ENCODE results near the gene GUCY1A1. TPM values are rescaled to one million over a fixed set of nuclear protein-coding genes. Genes with fewer than 3 reads are reported as not detected.
A peak's percentile ranks its signal among the peaks of the same experiment; 100 is the strongest.

Gene GUCY1A1
- total and polyA plus RNA-seq, 4 donors, result 20.2 to 81.9 (median 68.2) TPM

DNA sequence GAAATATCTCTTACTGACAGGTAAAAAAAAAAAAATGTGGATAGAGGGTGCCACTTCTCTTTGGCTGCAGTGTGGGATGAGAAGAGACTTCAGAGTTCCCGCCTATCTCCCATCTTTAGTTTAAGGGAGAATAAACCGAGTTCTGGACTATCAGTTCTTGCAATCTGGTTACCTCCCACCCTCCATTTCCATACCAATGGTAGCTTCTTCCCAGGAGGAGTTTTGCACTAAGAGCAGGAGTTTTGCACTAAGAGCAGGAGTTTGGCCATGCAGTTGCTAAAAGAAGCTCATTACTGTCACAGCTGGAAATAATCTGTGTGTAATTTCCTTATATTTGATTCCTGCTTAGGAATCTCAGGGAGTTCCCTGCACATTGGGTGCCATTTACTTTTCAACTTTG lies 81.4 kb downstream of the GUCY1A1 start:
- ATAC-seq (ENCODE audit: low FRiP score) (no peak), DNase-seq (no peak)
- Histone ChIP-seq H3K27ac (ENCODE audit: low read depth in 1 of 2, low read length in 2 of 2) (no peak overlapping the region), H3K4me3 (ENCODE audit: low read length in 2 of 2) (no peak overlapping the region), H3K27me3 (ENCODE audit: control insufficient read depth in 1 of 2, insufficient read depth in 2 of 2, low read length in 1 of 2) (no peaks in the 10 kb centered on the region), H3K9me3 (ENCODE audit: control insufficient read depth, low read length) (no peaks in the 10 kb centered on the region), H3K4me1 (ENCODE audit: control insufficient read depth in 1 of 2, insufficient read depth in 2 of 2, low read length in 2 of 2) (no peaks in the 10 kb centered on the region), H3K36me3 (ENCODE audit: control insufficient read depth in 1 of 2, insufficient read depth in 2 of 2, low read length in 1 of 2) (no peaks in the 10 kb centered on the region)
- 94 to 100% methylated on average over 2 of the region's 2 CpGs for WGBS, 2 donors
- intact Hi-C loops (cut with DNase I), result no loop called here

DNA sequence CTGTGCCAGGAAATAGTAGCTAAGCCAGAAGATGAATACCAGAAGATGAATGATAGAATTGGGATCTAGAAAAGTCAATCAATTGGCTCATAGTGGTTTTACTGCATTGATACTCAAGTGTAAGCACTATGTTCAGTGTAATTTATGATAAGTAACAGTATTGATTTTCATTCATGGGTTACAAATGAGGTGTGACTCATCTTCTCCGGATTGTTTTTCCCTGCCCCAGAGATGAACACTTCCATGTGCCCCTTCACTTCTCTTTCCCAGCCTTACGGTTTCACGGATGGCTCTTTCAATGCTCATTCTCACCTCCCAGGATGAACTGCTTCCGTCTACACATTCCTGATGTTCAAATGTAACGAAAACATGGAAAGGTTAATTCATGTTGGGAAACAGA lies 82.4 kb downstream of the GUCY1A1 start:
- WGBS, 2 donors, result 95 to 98% methylated on average over 5 of the region's 5 CpGs
- intact Hi-C loops (cut with DNase I), result no loop called here
- Histone ChIP-seq H3K4me3 (ENCODE audit: low read length in 2 of 2) (no peak overlapping the region), H3K27ac (ENCODE audit: low read depth in 1 of 2, low read length in 2 of 2) (no peak overlapping the region), H3K9me3 (ENCODE audit: control insufficient read depth, low read length) (no peaks in the 10 kb centered on the region), H3K4me1 (ENCODE audit: control insufficient read depth in 1 of 2, insufficient read depth in 2 of 2, low read length in 2 of 2) (no peaks in the 10 kb centered on the region), H3K27me3 (ENCODE audit: control insufficient read depth in 1 of 2, insufficient read depth in 2 of 2, low read length in 1 of 2) (no peaks in the 10 kb centered on the region), H3K36me3 (ENCODE audit: control insufficient read depth in 1 of 2, insufficient read depth in 2 of 2, low read length in 1 of 2) (no peaks in the 10 kb centered on the region)
- no peak for DNase-seq
- ATAC-seq (ENCODE audit: low FRiP score), result no peak

DNA sequence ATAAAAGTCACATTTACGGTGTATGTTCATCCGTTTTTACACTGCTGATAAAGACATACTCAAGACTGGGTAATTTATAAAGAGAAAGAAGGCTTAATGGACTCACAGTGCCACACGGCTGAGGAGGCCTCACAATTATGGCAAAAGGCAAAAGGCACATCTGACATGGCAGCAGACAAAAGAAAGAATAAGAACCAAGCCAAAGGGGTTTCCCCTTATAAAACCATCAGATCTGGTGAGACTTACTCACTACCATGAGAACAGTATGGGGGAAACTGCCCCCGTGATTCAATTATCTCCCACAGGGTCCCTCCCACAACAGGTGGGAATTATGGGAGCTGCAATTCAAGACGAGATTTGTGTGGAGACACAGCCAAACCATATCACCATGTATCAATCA lies 84.9 kb downstream of the GUCY1A1 start:
- Histone ChIP-seq H3K9me3 (ENCODE audit: control insufficient read depth, low read length) (no peaks in the 10 kb centered on the region), H3K36me3 (ENCODE audit: control insufficient read depth in 1 of 2, insufficient read depth in 2 of 2, low read length in 1 of 2) (no peaks in the 10 kb centered on the region), H3K27me3 (ENCODE audit: control insufficient read depth in 1 of 2, insufficient read depth in 2 of 2, low read length in 1 of 2) (no peaks in the 10 kb centered on the region), H3K4me1 (ENCODE audit: control insufficient read depth in 1 of 2, insufficient read depth in 2 of 2, low read length in 2 of 2) (no peaks in the 10 kb centered on the region), H3K27ac (ENCODE audit: low read depth in 1 of 2, low read length in 2 of 2) (no peak overlapping the region), H3K4me3 (ENCODE audit: low read length in 2 of 2) (no peak overlapping the region)
- no peak for ATAC-seq (ENCODE audit: low FRiP score)
- DNase-seq, result no peak
- intact Hi-C loops (cut with DNase I), result no loop called here
- WGBS, 2 donors, result 78 to 92% methylated on average over 5 of the region's 5 CpGs

DNA sequence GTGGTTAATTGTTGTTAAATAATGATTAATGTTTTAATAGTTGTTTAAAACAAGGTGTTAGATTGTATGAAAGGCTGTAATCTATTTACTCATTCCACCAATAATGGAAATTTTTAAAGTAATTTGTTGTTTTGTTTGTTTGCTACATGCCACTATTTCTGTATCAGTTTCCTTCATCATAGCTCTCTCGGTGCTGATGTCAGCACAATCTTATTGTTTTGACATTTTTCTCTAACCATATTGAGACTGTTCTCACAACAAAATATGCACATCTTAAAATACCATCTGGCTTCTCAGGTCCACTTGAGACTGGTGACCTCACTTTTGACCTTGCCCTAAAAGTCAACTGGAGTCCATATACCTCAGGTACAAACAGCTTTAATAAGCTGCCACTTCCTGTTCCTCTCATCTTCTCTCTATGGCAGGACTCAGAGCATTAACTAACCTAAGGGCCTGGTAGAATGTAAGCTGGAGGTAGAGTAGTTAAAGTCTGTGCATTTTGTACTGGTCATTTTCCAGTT lies 91.2 kb downstream of the GUCY1A1 start:
- 97 to 100% methylated on average over 1 of the region's 1 CpG for WGBS, 2 donors
- DNase-seq, result no peak
- Histone ChIP-seq H3K4me1 (ENCODE audit: control insufficient read depth in 1 of 2, insufficient read depth in 2 of 2, low read length in 2 of 2) (no peaks in the 10 kb centered on the region), H3K27me3 (ENCODE audit: control insufficient read depth in 1 of 2, insufficient read depth in 2 of 2, low read length in 1 of 2) (no peaks in the 10 kb centered on the region), H3K4me3 (ENCODE audit: low read length in 2 of 2) (no peak overlapping the region), H3K9me3 (ENCODE audit: control insufficient read depth, low read length) (no peaks in the 10 kb centered on the region), H3K27ac (ENCODE audit: low read depth in 1 of 2, low read length in 2 of 2) (no peak overlapping the region), H3K36me3 (ENCODE audit: control insufficient read depth in 1 of 2, insufficient read depth in 2 of 2, low read length in 1 of 2) (no peaks in the 10 kb centered on the region)
- no peak for ATAC-seq (ENCODE audit: low FRiP score)
- intact Hi-C loops (cut with DNase I), result loop anchor here in 1 of 2 donors (2.0 kb wide), 1 partner anchor 85 kb away; no protein-coding TSS in a partner anchor

DNA sequence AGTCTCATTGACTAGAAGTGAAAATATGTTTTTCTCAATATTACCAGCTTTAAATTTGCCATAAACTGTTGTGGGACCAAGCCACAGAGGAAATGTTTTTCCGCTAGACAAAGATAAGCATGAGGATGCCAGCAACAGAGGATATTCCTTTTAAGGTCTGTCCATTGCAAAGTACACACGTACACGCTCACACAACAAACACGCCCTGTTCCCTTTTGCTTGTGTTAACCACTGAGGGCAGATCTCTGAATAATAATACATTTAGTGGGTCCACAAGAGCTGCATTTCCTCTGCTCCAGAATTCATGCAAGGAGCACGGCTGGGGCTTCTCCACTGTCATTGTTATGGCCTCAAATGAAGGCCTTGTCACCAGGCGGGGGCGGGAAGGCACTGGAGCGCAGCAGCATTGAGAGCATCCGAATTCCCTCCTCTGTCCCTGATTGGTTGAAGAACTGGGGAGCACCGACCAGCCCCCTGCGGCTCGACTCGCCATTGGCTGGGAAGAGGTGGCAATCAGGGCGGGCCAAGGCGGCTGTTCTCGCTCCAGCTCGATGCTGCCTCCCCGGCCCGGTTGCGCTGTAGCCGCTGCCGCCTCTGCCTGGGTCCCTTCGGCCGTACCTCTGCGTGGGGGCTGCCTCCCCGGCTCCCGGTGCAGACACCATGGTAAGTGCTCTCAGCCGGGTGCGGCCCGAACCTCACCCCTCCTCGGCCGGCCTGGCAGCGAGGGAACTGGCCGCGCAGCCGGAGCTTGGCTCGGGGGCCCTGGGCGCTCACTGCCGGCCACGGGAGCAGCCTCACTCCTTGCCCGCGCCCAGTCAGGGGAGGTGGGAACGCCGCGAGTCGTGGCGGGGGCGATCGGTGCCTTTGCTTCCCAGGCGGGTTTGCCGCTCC lies 92.1 kb downstream of the GUCY1A1 start, which contains the start of gene GUCY1B1:
Gene GUCY1B1 (plus strand): TSS at position 541 of the 891 bp plus-strand sequence. CDS start 120 bp downstream, at position 661.
- intact Hi-C loops (cut with DNase I), result loop anchor here in 1 of 2 donors (2.0 kb wide), 1 partner anchor 86 kb away; no protein-coding TSS in a partner anchor
- 7% methylated on average over 50 to 51 of the region's 51 CpGs for WGBS, 2 donors

DNA sequence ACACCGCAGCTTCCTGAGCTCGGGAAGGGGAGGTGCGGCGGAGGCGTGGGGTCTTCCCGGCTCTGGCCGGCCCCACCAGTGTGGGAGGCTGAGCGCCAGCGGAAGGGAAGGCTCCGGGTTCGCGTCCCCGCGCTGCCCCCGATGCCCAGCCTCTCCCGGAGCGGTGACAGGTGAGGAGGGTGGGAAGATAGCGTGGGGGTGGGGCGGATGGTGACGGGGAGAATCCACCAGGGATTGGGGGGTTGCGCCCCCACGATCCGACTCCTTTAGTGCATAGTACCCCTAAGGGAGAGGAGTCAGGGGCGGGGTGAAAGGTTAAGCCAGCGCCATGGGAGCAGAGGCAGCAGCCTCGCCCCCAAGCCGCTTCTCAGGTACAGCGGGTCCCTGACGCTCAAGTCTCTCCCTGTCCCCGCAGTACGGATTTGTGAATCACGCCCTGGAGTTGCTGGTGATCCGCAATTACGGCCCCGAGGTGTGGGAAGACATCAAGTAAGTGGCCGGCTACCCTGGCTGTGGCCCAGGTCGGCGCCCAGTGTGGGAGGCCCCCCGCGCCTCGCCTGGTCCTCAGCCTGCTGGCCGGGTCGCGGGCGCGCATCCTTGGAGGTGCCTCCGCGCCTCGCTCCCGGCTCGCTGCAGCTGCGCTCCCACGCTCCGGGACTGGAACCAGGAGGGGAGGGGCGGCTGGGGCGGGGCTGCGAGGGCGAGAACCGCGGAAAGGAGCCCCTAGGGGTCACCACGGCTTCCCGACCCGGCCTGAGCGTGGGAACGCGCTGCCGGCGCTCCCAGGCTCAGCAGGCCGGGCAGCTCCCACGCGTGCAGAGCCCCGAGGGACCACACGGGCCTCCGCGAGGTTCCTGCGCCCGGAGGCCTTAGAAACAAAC lies 93.0 kb downstream of the GUCY1A1 start:
- Histone ChIP-seq H3K27me3 (ENCODE audit: control insufficient read depth in 1 of 2, insufficient read depth in 2 of 2, low read length in 1 of 2) (no peaks in the 10 kb centered on the region), H3K4me3 (ENCODE audit: low read length in 2 of 2) (peak overlapping the region; percentile 48 to 85), H3K27ac (ENCODE audit: low read depth in 1 of 2, low read length in 2 of 2) (peak overlapping the region in 1 of 2 donors; percentile 51), H3K9me3 (ENCODE audit: control insufficient read depth, low read length) (no peaks in the 10 kb centered on the region), H3K36me3 (ENCODE audit: control insufficient read depth in 1 of 2, insufficient read depth in 2 of 2, low read length in 1 of 2) (no peaks in the 10 kb centered on the region), H3K4me1 (ENCODE audit: control insufficient read depth in 1 of 2, insufficient read depth in 2 of 2, low read length in 2 of 2) (no peaks in the 10 kb centered on the region)
- WGBS, 2 donors, result 0 to 1% methylated on average over 74 to 77 of the region's 77 CpGs
- intact Hi-C loops (cut with DNase I), result loop anchor here in 1 of 2 donors (2.0 kb wide), 1 partner anchor 87 kb away; no protein-coding TSS in a partner anchor
- ATAC-seq (ENCODE audit: low FRiP score) (peak; percentile 71), DNase-seq (peak; percentile 73 to 92)

More for the DNA sequence above, 92.1 kb downstream of the GUCY1A1 start, which contains the start of gene GUCY1B1:
- Histone ChIP-seq H3K36me3 (ENCODE audit: control insufficient read depth in 1 of 2, insufficient read depth in 2 of 2, low read length in 1 of 2) (no peaks in the 10 kb centered on the region), H3K9me3 (ENCODE audit: control insufficient read depth, low read length) (no peaks in the 10 kb centered on the region), H3K4me1 (ENCODE audit: control insufficient read depth in 1 of 2, insufficient read depth in 2 of 2, low read length in 2 of 2) (no peaks in the 10 kb centered on the region), H3K4me3 (ENCODE audit: low read length in 2 of 2) (peak within 1 kb of the TSS; percentile 48 to 85), H3K27me3 (ENCODE audit: control insufficient read depth in 1 of 2, insufficient read depth in 2 of 2, low read length in 1 of 2) (no peaks in the 10 kb centered on the region), H3K27ac (ENCODE audit: low read depth in 1 of 2, low read length in 2 of 2) (peak within 1 kb of the TSS; percentile 53)
- peak; percentile 97 for DNase-seq
- ATAC-seq (ENCODE audit: low FRiP score), result peak; percentile 98

DNA sequence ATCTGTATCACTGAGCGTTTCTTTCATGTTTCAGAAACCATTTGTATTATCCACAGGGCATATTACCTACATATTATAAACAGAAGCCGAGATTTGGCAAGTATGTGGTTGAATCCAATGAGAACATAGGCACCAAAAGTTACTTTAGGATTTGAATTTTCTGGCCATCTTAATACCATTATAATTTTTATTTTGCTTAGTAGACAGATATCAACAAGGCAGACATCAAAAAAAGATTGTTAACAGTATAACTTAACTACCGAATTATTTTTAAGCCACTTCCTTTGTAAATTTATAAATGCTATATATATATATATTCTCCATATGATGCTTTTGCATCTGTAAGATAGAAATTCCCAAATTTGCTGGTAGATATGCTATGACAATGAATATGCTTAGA lies 94.4 kb downstream of the GUCY1A1 start:
- Histone ChIP-seq H3K27me3 (ENCODE audit: control insufficient read depth in 1 of 2, insufficient read depth in 2 of 2, low read length in 1 of 2) (no peaks in the 10 kb centered on the region), H3K27ac (ENCODE audit: low read depth in 1 of 2, low read length in 2 of 2) (no peak overlapping the region), H3K9me3 (ENCODE audit: control insufficient read depth, low read length) (no peaks in the 10 kb centered on the region), H3K36me3 (ENCODE audit: control insufficient read depth in 1 of 2, insufficient read depth in 2 of 2, low read length in 1 of 2) (no peaks in the 10 kb centered on the region), H3K4me3 (ENCODE audit: low read length in 2 of 2) (no peak overlapping the region), H3K4me1 (ENCODE audit: control insufficient read depth in 1 of 2, insufficient read depth in 2 of 2, low read length in 2 of 2) (no peaks in the 10 kb centered on the region)
- no peak for DNase-seq
- no peak for ATAC-seq (ENCODE audit: low FRiP score)
- 93 to 95% methylated on average over 3 of the region's 3 CpGs for WGBS, 2 donors
- intact Hi-C loops (cut with DNase I), result no loop called here

DNA sequence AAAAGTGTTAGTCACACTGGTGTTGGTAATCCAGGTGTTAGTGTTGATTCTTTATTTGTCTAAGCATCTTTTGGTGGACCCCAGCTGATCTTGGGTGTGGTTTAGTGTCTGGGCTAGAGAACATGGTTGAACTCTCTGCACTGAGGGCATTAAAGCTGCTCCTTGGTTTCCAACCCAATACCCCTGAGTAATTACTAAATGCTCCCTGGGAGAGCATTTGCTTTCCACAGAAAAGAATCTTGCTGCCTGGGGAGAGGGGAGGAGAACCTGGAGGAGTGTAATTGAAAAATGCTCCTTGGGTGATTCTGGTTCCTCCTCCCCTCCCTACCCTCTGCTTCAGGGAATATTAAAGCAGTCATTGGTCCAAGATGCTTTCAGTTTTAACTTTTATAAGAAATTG lies 95.3 kb downstream of the GUCY1A1 start:
- no peak overlapping the region for H3K4me3 ChIP-seq (ENCODE audit: low read length in 2 of 2)
- no peak for DNase-seq
- intact Hi-C loops (cut with DNase I), result no loop called here
- H3K27ac ChIP-seq (ENCODE audit: low read depth in 1 of 2, low read length in 2 of 2), result no peak overlapping the region
- H3K27me3 ChIP-seq (ENCODE audit: control insufficient read depth in 1 of 2, insufficient read depth in 2 of 2, low read length in 1 of 2), result no peaks in the 10 kb centered on the region
- no peaks in the 10 kb centered on the region for H3K9me3 ChIP-seq (ENCODE audit: control insufficient read depth, low read length)
- no peaks in the 10 kb centered on the region for H3K4me1 ChIP-seq (ENCODE audit: control insufficient read depth in 1 of 2, insufficient read depth in 2 of 2, low read length in 2 of 2)
- no peak for ATAC-seq (ENCODE audit: low FRiP score)
- H3K36me3 ChIP-seq (ENCODE audit: control insufficient read depth in 1 of 2, insufficient read depth in 2 of 2, low read length in 1 of 2), result no peaks in the 10 kb centered on the region

Measured in aorta (tissue), 5 donors.